ENCODE data around the gene PLA2G4D. TPM values are rescaled to one million over a fixed set of nuclear protein-coding genes. Genes with fewer than 3 reads are reported as not detected.

PLA2G4D gene
- total and polyA plus RNA-seq, 2 donors (not counting 3 experiments of a cell fraction or from before 2014, with no cell fraction given), result not detected

DNA sequence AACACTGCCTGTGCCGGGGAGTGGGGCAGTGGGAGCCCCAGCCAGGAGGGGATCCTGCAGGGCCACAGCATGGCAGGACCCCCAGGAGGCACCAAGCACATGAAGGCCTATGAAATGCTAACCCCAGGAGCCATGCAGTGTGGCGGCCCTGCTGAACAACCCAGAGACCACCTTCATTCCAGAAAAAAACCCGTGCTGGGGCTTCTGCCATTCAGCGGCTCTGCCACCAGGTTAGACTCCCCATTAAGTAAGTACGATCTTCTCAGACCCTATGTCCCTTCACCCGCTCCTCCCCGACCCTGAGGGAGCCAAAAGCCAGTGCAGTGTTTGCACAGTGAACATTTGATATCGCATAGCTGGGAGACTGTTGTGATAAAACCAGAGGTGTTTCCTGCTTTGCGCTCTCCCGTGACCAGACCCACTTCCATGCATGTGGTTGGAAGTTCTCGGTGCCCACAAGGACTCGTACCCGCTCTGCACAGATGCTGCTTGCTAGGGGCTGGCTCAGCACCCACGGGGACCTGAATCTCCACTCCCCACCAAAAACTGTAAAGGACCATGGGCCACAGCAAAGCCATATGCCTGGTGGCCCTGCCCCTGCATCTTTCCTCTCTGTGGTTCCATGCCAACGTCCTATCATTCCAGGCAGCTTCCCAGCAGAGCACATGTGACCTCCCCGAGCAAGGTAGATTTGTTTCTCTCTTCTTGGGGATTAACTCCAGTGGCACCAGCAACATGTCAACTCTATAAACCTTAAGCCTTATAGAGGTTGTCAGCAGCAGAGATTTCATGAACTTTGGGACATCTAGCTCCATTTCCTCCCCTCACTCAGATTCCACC is 5.3 kb downstream of the PLA2G4D start:
- no peak overlapping the region for H3K27ac ChIP-seq (ENCODE audit: insufficient read depth, low read depth, low read length)
- H2AFZ ChIP-seq (ENCODE audit: low read depth, low read length), result no peak overlapping the region
- H3K36me3 ChIP-seq (ENCODE audit: control insufficient read depth in 2 of 2, extremely low read depth in 1 of 2, insufficient read depth in 2 of 2, low read length in 2 of 2), result no peaks in the 10 kb centered on the region
- no peak overlapping the region for H3K9ac ChIP-seq (replicated peaks; ENCODE audit: extremely low read depth, insufficient read depth, low read length)
- no peaks in the 10 kb centered on the region for H4K20me1 ChIP-seq (replicated peaks; ENCODE audit: control insufficient read depth, extremely low read depth, insufficient read depth, low read length)
- dilution Hi-C loops (cut with MboI; ENCODE audit: extremely low pct_ligation_motif_present, low sequenced_read_pairs), result no loop called here
- no peaks in the 10 kb centered on the region for H3K9me3 ChIP-seq (replicated peaks; ENCODE audit: control insufficient read depth, insufficient read depth, low read length)
- POLR2A ChIA-PET, result interaction anchor here (0.5 kb wide), 1 partner anchor 93 kb away, joined by 3 read pairs; no protein-coding TSS in a partner anchor
- H3K4me3 ChIP-seq (replicated peaks in 1 of 3; ENCODE audit: insufficient read depth in 1 of 3, low read depth in 1 of 3, low read length in 3 of 3), result no peak overlapping the region
- H3K9me1 ChIP-seq (replicated peaks; ENCODE audit: control insufficient read depth, extremely low read depth, insufficient read depth, low read length), result no peaks in the 10 kb centered on the region
- intact Hi-C loops (cut with micrococcal nuclease), result no loop called here
- no peak for TF ChIP-seq MYC (IDR thresholded peaks at IDR 0.05; ENCODE audit: low read depth, low read length)
- TF ChIP-seq MAX (IDR thresholded peaks at IDR 0.05; ENCODE audit: insufficient read depth, insufficient read length), result no peak
- no peak for TF ChIP-seq POLR2AphosphoS5 (IDR thresholded peaks at IDR 0.05; ENCODE audit: insufficient read depth, low read depth, low read length)
- TF ChIP-seq JUN (IDR thresholded peaks at IDR 0.05; ENCODE audit: borderline replicate concordance, insufficient read depth, insufficient read length, low read depth), result no peak
- no peak for TF ChIP-seq CTCF (IDR thresholded peaks at IDR 0.05; ENCODE audit: extremely low read depth in 1 of 2, insufficient read depth in 1 of 2, low read depth in 1 of 2, low read length in 2 of 2)
- no peak for TF ChIP-seq POLR2A (IDR thresholded peaks at IDR 0.05; ENCODE audit: low read depth, low read length)
- TF ChIP-seq EZH2 (IDR thresholded peaks at IDR 0.05; ENCODE audit: borderline replicate concordance, low read depth, low read length, severe bottlenecking), result no peak
- TF ChIP-seq FOS (IDR thresholded peaks at IDR 0.05; ENCODE audit: borderline replicate concordance, insufficient read depth, low read length), result no peak
- TF ChIP-seq GATA2 (IDR thresholded peaks at IDR 0.05; ENCODE audit: insufficient read depth, insufficient read length, low read depth, low read length), result no peak
- DNase-seq (ENCODE audit: low read depth, low spot score) (no peak), FAIRE-seq (no peak)
- CTCF ChIA-PET, result interaction anchor here (0.7 to 2.3 kb wide), 3 partner anchors 22 to 49 kb away, joined by 3 to 11 read pairs (median 3); no protein-coding TSS in a partner anchor
- no peak overlapping the region for H3K4me2 ChIP-seq (ENCODE audit: insufficient read depth, low read length)
- no peaks in the 10 kb centered on the region for H3K79me2 ChIP-seq (ENCODE audit: control insufficient read depth, insufficient read depth, low read length)
- peaks cover 2 to 14% of the 10 kb centered on the region in 2 experiments for H3K27me3 ChIP-seq (ENCODE audit: control insufficient read depth in 2 of 2, insufficient read depth in 2 of 2, low read length in 2 of 2)
- BruUV-seq (replicated peaks), result no TSS peak
- H3K4me1 ChIP-seq (ENCODE audit: control insufficient read depth, extremely low read depth, insufficient read depth, low read length), result no peaks in the 10 kb centered on the region
